NOMO-1 treated with DMSO at 0.1 percent for 48 hours (cell line): ENCODE results near the gene SPATA1.
"Not testable (repeated sequence)": the region's sequence is repeated elsewhere in the genome, so short reads cannot be mapped to it uniquely, and the experiment has no call there.

ENCODE experiments used
- DNase-seq: peaks from one replicate; lab custom pipeline; 2025; ENCODE audit not compliant: unreplicated experiment; lab: John Stamatoyannopoulos, UW

Gene SPATA1

GRCh38 chr1:84584126-84584525, 77.9 kb downstream of the SPATA1 start:
- DNase-seq: no peak

GRCh38 chr1:84585803-84586202, 79.6 kb downstream of the SPATA1 start:
- DNase-seq: no peak

DNA sequence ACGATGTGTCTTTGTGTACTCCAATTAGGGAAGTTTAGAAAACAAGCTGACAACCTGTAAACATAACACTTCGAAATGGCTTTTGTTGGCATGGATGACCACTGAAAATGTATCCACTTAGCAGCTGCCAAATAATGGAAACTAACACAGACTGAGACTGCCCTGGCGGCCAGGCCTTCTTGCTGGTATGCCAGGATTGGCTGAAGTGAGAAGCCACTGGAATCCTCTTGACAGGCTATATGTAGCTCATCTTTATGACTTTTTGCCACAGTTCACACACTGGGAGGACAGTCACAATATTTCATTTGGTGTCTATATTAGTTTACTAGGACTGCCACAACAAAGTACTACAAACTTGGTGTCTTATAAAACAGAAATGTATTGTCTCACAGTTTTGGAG, 80.9 kb downstream of the SPATA1 start:
- DNase-seq: no peak

DNA sequence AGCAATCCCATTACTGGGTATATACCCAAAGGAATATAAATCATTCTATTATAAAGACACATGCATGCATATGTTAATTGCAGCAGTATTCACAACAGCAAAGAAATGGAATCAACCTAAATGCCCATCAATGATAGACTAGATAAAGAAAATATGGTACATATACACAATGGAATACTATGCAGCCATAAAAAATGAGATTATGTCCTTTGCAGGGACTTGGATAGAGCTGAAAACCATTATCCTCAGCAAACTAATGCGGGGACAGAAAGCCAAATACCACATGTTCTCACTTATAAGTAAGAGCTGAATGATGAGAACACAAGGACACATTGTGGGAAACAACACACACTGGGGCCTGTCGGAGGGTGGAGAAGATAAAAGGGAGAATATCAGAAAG, 88.8 kb downstream of the SPATA1 start:
- DNase-seq: not testable (repeated sequence)

- DNase-seq: no peak
Observed at GRCh38 chr1:84597011-84597410, 90.8 kb downstream of the SPATA1 start.

DNA sequence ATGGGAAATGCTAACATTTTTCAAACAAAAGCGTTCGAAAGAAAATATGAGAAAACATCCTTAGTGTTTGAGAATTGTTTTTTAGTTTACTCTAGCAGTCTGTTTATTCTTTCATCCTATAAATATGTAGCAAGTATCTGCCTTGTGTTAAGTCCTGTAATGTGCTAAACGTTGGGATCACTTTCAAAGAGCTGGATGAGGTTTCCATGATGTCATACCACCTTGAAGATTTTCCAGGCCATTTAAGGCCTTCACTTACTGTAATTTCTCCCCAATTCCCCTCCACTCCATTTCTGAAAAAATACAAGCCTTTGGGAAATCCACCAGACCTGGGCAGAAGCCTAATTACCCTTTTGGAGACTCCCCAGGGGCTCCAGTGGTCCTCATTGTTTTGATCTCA, 92.2 kb downstream of the SPATA1 start:
- no peak for DNase-seq

GRCh38 chr1:84598846-84599741, 92.9 kb downstream of the SPATA1 start:
- no peak for DNase-seq

GRCh38 chr1:84600796-84601195, 94.6 kb downstream of the SPATA1 start:
- no peak for DNase-seq

- no peak for DNase-seq
Observed at GRCh38 chr1:84603223-84603622, 97.0 kb downstream of the SPATA1 start.

- DNase-seq: no peak
Observed at GRCh38 chr1:84603941-84604830, 98.0 kb downstream of the SPATA1 start.

GRCh38 chr1:84605157-84605556, 99.0 kb downstream of the SPATA1 start:
- DNase-seq: no peak

GRCh38 chr1:84606977-84607376, 100.8 kb downstream of the SPATA1 start:
- DNase-seq: no peak

DNA sequence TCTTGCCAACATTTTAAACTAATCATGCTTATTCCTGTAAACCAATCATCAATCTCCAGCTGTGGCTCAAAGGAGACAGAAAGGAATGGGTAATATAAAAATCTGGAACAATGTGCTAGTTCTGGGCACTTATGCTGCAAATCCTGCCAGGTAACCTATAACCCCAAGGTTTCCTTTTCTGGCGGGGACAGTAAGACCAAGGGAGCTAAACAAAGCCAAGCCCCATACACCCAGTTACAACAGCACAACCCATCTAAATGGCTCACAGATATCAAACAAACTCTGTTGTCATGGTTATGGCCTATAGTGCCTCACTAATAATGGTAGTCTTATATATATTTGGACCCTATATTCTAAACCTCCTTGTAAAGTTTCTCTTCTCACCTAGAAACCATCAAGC, 104.9 kb downstream of the SPATA1 start:
- no peak for DNase-seq

DNA sequence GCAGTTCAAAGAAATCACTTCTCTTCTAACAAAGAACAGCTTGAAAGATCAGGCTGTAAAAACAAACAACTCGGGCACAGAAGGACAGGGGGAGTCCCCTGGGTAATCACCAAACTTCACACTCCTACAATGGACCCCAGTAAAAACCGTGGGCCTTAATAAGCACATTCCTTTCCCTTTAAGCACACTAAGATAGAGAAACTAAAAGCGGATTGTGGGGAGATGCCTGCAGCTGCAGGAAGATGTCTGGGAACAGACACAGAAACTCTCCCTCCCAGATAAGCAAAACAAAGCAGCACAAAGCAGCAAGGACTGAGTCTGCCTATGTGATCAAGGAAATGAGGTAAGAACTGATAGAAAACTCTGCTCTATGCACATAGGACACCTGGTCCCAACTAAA, 105.6 kb downstream of the SPATA1 start:
- DNase-seq: no peak

- DNase-seq: no peak
Observed at GRCh38 chr1:84613026-84613425, 106.8 kb downstream of the SPATA1 start.

- DNase-seq: no peak
Observed at GRCh38 chr1:84613887-84614286, 107.7 kb downstream of the SPATA1 start.

- DNase-seq: peak; percentile 5
Observed at GRCh38 chr1:84615790-84616189, 109.6 kb downstream of the SPATA1 start.
